ENCODE data around the gene CPNE5.

Gene CPNE5

GRCh38 chr6:36787210-36787609 is 52.0 kb downstream of the CPNE5 start:
- no peak for DNase-seq

GRCh38 chr6:36786055-36786675 is 53.1 kb downstream of the CPNE5 start:
- DNase-seq: no peak

- no peak for DNase-seq
These were observed 54.9 kb downstream of the CPNE5 start for GRCh38 chr6:36784376-36784636.

- no peak for DNase-seq
These were observed 55.5 kb downstream of the CPNE5 start for GRCh38 chr6:36783603-36784375.

GRCh38 chr6:36781669-36782068 is 57.6 kb downstream of the CPNE5 start:
- DNase-seq: no peak

GRCh38 chr6:36780442-36781177 is 58.6 kb downstream of the CPNE5 start:
- DNase-seq: peak; percentile 51

GRCh38 chr6:36779227-36779626 is 60.0 kb downstream of the CPNE5 start:
- DNase-seq: no peak

- peak; percentile 48 for DNase-seq
These were observed 61.4 kb downstream of the CPNE5 start for GRCh38 chr6:36777801-36778200.

- no peak for DNase-seq
These were observed 63.1 kb downstream of the CPNE5 start for GRCh38 chr6:36776167-36776566.

- DNase-seq: no peak
These were observed 64.9 kb downstream of the CPNE5 start for GRCh38 chr6:36774331-36774730.

- DNase-seq: no peak
These were observed 66.8 kb downstream of the CPNE5 start for GRCh38 chr6:36772397-36772796.

GRCh38 chr6:36771145-36771544 is 68.1 kb downstream of the CPNE5 start:
- DNase-seq: no peak

GRCh38 chr6:36769676-36770499 is 69.4 kb downstream of the CPNE5 start:
- DNase-seq: peak; percentile 40

GRCh38 chr6:36769183-36769675 is 70.0 kb downstream of the CPNE5 start:
- no peak for DNase-seq

- DNase-seq: no peak
These were observed 72.8 kb downstream of the CPNE5 start for GRCh38 chr6:36766399-36766945.

- DNase-seq: peak; percentile 92
These were observed 73.4 kb downstream of the CPNE5 start for GRCh38 chr6:36765594-36766398.

GRCh38 chr6:36765190-36765589 is 74.1 kb downstream of the CPNE5 start:
- DNase-seq: no peak

- no peak for DNase-seq
These were observed 77.1 kb downstream of the CPNE5 start for GRCh38 chr6:36762123-36762522.

- no peak for DNase-seq
These were observed 78.4 kb downstream of the CPNE5 start for GRCh38 chr6:36760685-36761435.

- peak; percentile 88 for DNase-seq
These were observed 80.0 kb downstream of the CPNE5 start for GRCh38 chr6:36759148-36759759.

Measured in suppressor macrophage treated with lipopolysaccharide for 4 hours (primary cell).